ENCODE results near the gene CRTC3. TPM values are rescaled to one million over a fixed set of nuclear protein-coding genes. Genes with fewer than 3 reads are reported as not detected.

The CRTC3 gene
- total and polyA plus RNA-seq, 2 donors (not counting 3 experiments of a cell fraction or from before 2014, with no cell fraction given): 16.2 to 26.4 TPM

DNA sequence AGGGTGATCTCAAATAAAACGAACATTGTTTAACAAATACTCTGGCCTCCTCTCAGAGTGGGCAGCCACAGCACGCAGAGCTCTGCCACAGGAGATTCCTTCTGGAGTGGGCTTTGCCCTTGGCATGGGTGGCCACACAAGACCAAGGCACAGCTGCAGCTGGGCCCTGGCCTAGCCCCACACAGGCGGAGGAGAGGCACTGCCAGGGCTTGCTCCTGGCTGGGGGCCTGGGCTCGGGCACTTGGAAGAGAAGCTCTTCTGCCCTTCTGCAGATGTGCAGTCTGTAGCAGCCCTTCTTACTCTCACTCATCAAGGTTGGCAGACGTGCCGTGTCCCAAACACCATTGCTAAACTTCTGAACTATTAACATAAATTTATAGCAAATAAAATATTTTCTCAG is 67.2 kb downstream of the CRTC3 start:
- intact Hi-C loops (cut with micrococcal nuclease) (no loop called here), dilution Hi-C loops (cut with MboI; ENCODE audit: extremely low pct_ligation_motif_present, low sequenced_read_pairs) (no loop called here)
- BruUV-seq (replicated peaks): no TSS peak
- Histone ChIP-seq H3K9ac (replicated peaks; ENCODE audit: extremely low read depth, insufficient read depth, low read length) (no peak overlapping the region), H3K4me2 (ENCODE audit: insufficient read depth, low read length) (no peak overlapping the region), H3K36me3 (ENCODE audit: control insufficient read depth in 2 of 2, extremely low read depth in 1 of 2, insufficient read depth in 2 of 2, low read length in 2 of 2) (no peaks in the 10 kb centered on the region), H3K27me3 (ENCODE audit: control insufficient read depth in 2 of 2, insufficient read depth in 2 of 2, low read length in 2 of 2) (no peaks in the 10 kb centered on the region), H3K9me1 (replicated peaks; ENCODE audit: control insufficient read depth, extremely low read depth, insufficient read depth, low read length) (no peaks in the 10 kb centered on the region), H3K9me3 (replicated peaks; ENCODE audit: control insufficient read depth, insufficient read depth, low read length) (no peaks in the 10 kb centered on the region), H2AFZ (ENCODE audit: low read depth, low read length) (no peak overlapping the region), H3K4me3 (replicated peaks in 1 of 3; ENCODE audit: insufficient read depth in 1 of 3, low read depth in 1 of 3, low read length in 3 of 3) (no peak overlapping the region), H3K4me1 (ENCODE audit: control insufficient read depth, extremely low read depth, insufficient read depth, low read length) (peaks cover 13% of the 10 kb centered on the region), H4K20me1 (replicated peaks; ENCODE audit: control insufficient read depth, extremely low read depth, insufficient read depth, low read length) (no peaks in the 10 kb centered on the region), H3K79me2 (ENCODE audit: control insufficient read depth, insufficient read depth, low read length) (no peaks in the 10 kb centered on the region), H3K27ac (ENCODE audit: insufficient read depth, low read depth, low read length) (no peak overlapping the region)
- DNase-seq (ENCODE audit: low read depth, low spot score) (no peak), FAIRE-seq (no peak)
- CTCF ChIA-PET: interaction anchor here (0.7 to 1.1 kb wide), 2 partner anchors 8 to 11 kb away, joined by 3 to 5 read pairs; no protein-coding TSS in a partner anchor
- TF ChIP-seq POLR2A (IDR thresholded peaks at IDR 0.05; ENCODE audit: low read depth, low read length) (no peak), FOS (IDR thresholded peaks at IDR 0.05; ENCODE audit: borderline replicate concordance, insufficient read depth, low read length) (no peak), POLR2AphosphoS5 (IDR thresholded peaks at IDR 0.05; ENCODE audit: insufficient read depth, low read depth, low read length) (no peak)
- POLR2A ChIA-PET: interaction anchor here (0.7 kb wide), 1 partner anchor 27 kb away, joined by 3 read pairs; no protein-coding TSS in a partner anchor

DNA sequence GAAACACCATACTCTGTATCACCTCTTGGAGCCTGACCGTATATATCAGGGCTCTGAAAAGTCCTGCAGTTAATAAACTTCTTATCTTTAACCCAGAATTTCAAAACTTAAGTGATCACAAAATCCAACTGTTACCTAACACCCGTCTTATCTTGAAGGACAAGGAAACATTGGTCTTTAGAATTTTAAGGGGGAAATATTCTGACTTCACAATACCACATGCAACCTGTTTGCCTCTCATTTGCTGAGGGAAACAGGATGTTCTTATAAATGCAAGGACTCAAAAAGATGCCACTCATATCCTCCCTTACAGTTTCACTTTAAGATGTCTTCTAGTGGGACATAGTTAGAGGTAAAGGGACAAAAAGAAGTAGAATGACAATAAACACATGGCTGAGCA is 67.9 kb downstream of the CRTC3 start:
- H3K9ac ChIP-seq (replicated peaks; ENCODE audit: extremely low read depth, insufficient read depth, low read length): no peak overlapping the region
- H3K27me3 ChIP-seq (ENCODE audit: control insufficient read depth in 2 of 2, insufficient read depth in 2 of 2, low read length in 2 of 2): no peaks in the 10 kb centered on the region
- CTCF ChIA-PET: interaction anchor here (1.6 kb wide), 1 partner anchor 34 kb away, joined by 5 read pairs; no protein-coding TSS in a partner anchor
- POLR2A ChIA-PET: no interaction called here
- H3K9me1 ChIP-seq (replicated peaks; ENCODE audit: control insufficient read depth, extremely low read depth, insufficient read depth, low read length): no peaks in the 10 kb centered on the region
- no peaks in the 10 kb centered on the region for H3K9me3 ChIP-seq (replicated peaks; ENCODE audit: control insufficient read depth, insufficient read depth, low read length)
- no peak overlapping the region for H3K4me3 ChIP-seq (replicated peaks in 1 of 3; ENCODE audit: insufficient read depth in 1 of 3, low read depth in 1 of 3, low read length in 3 of 3)
- no peaks in the 10 kb centered on the region for H3K36me3 ChIP-seq (ENCODE audit: control insufficient read depth in 2 of 2, extremely low read depth in 1 of 2, insufficient read depth in 2 of 2, low read length in 2 of 2)
- H3K4me1 ChIP-seq (ENCODE audit: control insufficient read depth, extremely low read depth, insufficient read depth, low read length): peaks cover 13% of the 10 kb centered on the region
- dilution Hi-C loops (cut with MboI; ENCODE audit: extremely low pct_ligation_motif_present, low sequenced_read_pairs) (no loop called here), intact Hi-C loops (cut with micrococcal nuclease) (no loop called here)
- H3K79me2 ChIP-seq (ENCODE audit: control insufficient read depth, insufficient read depth, low read length): no peaks in the 10 kb centered on the region
- H3K27ac ChIP-seq (ENCODE audit: insufficient read depth, low read depth, low read length): no peak overlapping the region
- no peak for FAIRE-seq
- no peaks in the 10 kb centered on the region for H4K20me1 ChIP-seq (replicated peaks; ENCODE audit: control insufficient read depth, extremely low read depth, insufficient read depth, low read length)
- H2AFZ ChIP-seq (ENCODE audit: low read depth, low read length): no peak overlapping the region
- no peak for TF ChIP-seq POLR2AphosphoS5 (IDR thresholded peaks at IDR 0.05; ENCODE audit: insufficient read depth, low read depth, low read length)
- TF ChIP-seq, protein P1, sequence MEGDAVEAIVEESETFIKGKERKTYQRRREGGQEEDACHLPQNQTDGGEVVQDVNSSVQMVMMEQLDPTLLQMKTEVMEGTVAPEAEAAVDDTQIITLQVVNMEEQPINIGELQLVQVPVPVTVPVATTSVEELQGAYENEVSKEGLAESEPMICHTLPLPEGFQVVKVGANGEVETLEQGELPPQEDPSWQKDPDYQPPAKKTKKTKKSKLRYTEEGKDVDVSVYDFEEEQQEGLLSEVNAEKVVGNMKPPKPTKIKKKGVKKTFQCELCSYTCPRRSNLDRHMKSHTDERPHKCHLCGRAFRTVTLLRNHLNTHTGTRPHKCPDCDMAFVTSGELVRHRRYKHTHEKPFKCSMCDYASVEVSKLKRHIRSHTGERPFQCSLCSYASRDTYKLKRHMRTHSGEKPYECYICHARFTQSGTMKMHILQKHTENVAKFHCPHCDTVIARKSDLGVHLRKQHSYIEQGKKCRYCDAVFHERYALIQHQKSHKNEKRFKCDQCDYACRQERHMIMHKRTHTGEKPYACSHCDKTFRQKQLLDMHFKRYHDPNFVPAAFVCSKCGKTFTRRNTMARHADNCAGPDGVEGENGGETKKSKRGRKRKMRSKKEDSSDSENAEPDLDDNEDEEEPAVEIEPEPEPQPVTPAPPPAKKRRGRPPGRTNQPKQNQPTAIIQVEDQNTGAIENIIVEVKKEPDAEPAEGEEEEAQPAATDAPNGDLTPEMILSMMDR (IDR thresholded peaks at IDR 0.05; ENCODE audit: extremely low read depth in 1 of 2, insufficient read depth in 1 of 2, low read depth in 1 of 2, low read length in 2 of 2): no peak
- no peak for TF ChIP-seq JUN (IDR thresholded peaks at IDR 0.05; ENCODE audit: borderline replicate concordance, insufficient read depth, insufficient read length, low read depth)
- DNase-seq (ENCODE audit: low read depth, low spot score): no peak
- H3K4me2 ChIP-seq (ENCODE audit: insufficient read depth, low read length): no peak overlapping the region
- BruUV-seq (replicated peaks): no TSS peak
